Measurements from ENCODE around the gene ATG10. TPM values are rescaled to one million over a fixed set of nuclear protein-coding genes. Genes with fewer than 3 reads are reported as not detected.

Gene ATG10
- total and polyA plus RNA-seq, 2 donors (not counting 1 experiment from before 2014, with no cell fraction given), result 1.6 to 11.6 TPM

GRCh38 chr5:82301190-82301589, 329.4 kb downstream of the ATG10 start:
- H3K27me3 Mint-ChIP-seq, result no peaks in the 10 kb centered on the region
- H3K27me3 ChIP-seq (replicated peaks in 1 of 4; ENCODE audit: control extremely low read depth in 1 of 4, control insufficient read depth in 3 of 4, insufficient read depth in 4 of 4, low read length in 3 of 4), result no peaks in the 10 kb centered on the region
- POLR2A ChIA-PET, result no interaction called here
- no peaks in the 10 kb centered on the region for H3K4me1 Mint-ChIP-seq
- H3K27ac Mint-ChIP-seq, result no peak overlapping the region
- DNase-seq (no peak), ATAC-seq (ENCODE audit: low read depth) (no peak)
- no peak overlapping the region for H2AFZ ChIP-seq (ENCODE audit: insufficient read depth, low read depth, low read length, poor library complexity, severe bottlenecking)
- WGBS (ENCODE audit: insufficient coverage), result no CpG with 5 or more reads among the region's 3 CpGs
- no peak overlapping the region for H3K9ac ChIP-seq (ENCODE audit: low read length)
- no peaks in the 10 kb centered on the region for H3K36me3 ChIP-seq (replicated peaks in 1 of 2; ENCODE audit: control extremely low read depth in 1 of 2, control insufficient read depth in 1 of 2, extremely low read depth in 1 of 2, insufficient read depth in 2 of 2, low read length in 1 of 2)
- no peaks in the 10 kb centered on the region for H3K79me2 ChIP-seq (ENCODE audit: control insufficient read depth, insufficient read depth, low read length)
- H4K20me1 ChIP-seq (ENCODE audit: control insufficient read depth, insufficient read depth, low read length, poor library complexity, severe bottlenecking), result no peaks in the 10 kb centered on the region
- H3K9me3 ChIP-seq (ENCODE audit: control extremely low read depth in 1 of 3, control insufficient read depth in 2 of 3, insufficient read depth in 1 of 3, low read length in 2 of 3), result no peaks in the 10 kb centered on the region
- TF ChIP-seq CTCF (IDR thresholded peaks at IDR 0.05), result no peak
- TF ChIP-seq EZH2 (IDR thresholded peaks at IDR 0.05; ENCODE audit: borderline replicate concordance, insufficient read depth, low read depth, low read length, poor library complexity, severe bottlenecking), result no peak
- H3K9me3 Mint-ChIP-seq (ENCODE audit: insufficient read depth), result no peaks in the 10 kb centered on the region
- H3K4me1 ChIP-seq (ENCODE audit: control insufficient read depth in 2 of 2, insufficient read depth in 2 of 2, low read length in 2 of 2), result no peaks in the 10 kb centered on the region
- no peak overlapping the region for H3K4me3 ChIP-seq (ENCODE audit: control extremely low read depth in 1 of 5, extremely low read depth in 1 of 5, insufficient read depth in 1 of 5, low read depth in 2 of 5, low read length in 4 of 5)
- intact Hi-C loops (cut with micrococcal nuclease), result no loop called here
- CTCF ChIA-PET, result interaction anchor here (1.3 kb wide), 1 partner anchor 41 kb away, joined by 3 read pairs; no protein-coding TSS in a partner anchor
- no peak overlapping the region for H3K4me2 ChIP-seq (replicated peaks; ENCODE audit: low read depth, low read length, poor library complexity, severe bottlenecking)
- no peak overlapping the region for H3K4me3 Mint-ChIP-seq
- H3K27ac ChIP-seq (ENCODE audit: low read length in 2 of 2), result no peak overlapping the region

Small RNA genes lying within 50 kb of the gene (small RNA-seq; reads per million reads assigned to genes)
- gene AC010598.1 (ENCODE audit: insufficient read length, low read depth, low replicate concordance) (not detected), gene RN7SL378P (ENCODE audit: insufficient read length, low read depth, low replicate concordance) (not detected)

Other genes with a start within 250 kb of the ATG10 start
- gene SSBP2, start 220.9 kb upstream of the ATG10 start, total RNA-seq, result 40.9 and 41.7 TPM in 2 replicates
- gene SSBP2, start 220.9 kb upstream of the ATG10 start, polyA plus RNA-seq, result 43.3 and 49.6 TPM in 2 replicates